ENCODE results near the gene SLC2A4.

The SLC2A4 gene

DNA sequence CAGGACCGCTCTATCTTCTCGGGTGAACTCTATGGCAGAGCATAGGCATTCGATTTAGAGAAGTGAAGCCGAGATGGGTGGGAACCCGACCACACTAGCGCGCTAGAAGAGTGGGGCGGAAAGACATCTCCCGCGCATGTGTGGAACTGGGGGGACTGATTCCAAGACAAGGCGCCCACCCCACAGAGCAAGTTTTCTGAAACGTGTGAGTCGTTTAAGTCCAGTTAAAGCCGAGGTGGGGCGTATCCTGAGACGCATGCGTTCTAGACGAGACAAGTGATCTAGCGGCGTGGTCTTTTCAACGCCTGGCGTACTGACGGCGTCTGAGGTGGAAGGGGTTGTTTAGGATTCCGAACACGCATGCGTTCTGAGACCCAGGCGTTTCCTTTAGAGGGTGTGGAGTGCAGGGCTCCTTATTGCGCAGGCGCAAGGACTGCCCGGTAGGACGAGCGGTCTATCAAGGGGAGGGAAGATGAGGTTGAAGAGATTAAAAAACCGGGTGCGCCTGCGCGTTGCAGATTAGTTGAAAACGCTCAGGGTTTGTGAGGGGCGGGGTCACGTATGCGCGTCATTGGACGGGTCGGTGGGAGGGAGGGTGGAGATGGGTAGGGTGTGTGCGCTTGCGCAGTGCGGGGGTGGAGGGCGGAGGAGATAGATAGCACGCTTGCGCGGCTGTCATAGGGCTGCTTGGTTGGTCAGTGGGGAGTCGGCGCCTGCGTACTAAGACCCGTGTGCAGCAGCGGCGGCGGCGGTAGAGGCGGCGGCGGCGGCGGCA is 25.6 kb downstream of the SLC2A4 start, which contains the start of gene EIF5A:
EIF5A (plus strand) TSS at position 718 of the 775 bp plus-strand sequence. CDS start 2,008 bp downstream, outside the sequence.
- peak; percentile 100 for DNase-seq (ENCODE audit: low spot score)

DNA sequence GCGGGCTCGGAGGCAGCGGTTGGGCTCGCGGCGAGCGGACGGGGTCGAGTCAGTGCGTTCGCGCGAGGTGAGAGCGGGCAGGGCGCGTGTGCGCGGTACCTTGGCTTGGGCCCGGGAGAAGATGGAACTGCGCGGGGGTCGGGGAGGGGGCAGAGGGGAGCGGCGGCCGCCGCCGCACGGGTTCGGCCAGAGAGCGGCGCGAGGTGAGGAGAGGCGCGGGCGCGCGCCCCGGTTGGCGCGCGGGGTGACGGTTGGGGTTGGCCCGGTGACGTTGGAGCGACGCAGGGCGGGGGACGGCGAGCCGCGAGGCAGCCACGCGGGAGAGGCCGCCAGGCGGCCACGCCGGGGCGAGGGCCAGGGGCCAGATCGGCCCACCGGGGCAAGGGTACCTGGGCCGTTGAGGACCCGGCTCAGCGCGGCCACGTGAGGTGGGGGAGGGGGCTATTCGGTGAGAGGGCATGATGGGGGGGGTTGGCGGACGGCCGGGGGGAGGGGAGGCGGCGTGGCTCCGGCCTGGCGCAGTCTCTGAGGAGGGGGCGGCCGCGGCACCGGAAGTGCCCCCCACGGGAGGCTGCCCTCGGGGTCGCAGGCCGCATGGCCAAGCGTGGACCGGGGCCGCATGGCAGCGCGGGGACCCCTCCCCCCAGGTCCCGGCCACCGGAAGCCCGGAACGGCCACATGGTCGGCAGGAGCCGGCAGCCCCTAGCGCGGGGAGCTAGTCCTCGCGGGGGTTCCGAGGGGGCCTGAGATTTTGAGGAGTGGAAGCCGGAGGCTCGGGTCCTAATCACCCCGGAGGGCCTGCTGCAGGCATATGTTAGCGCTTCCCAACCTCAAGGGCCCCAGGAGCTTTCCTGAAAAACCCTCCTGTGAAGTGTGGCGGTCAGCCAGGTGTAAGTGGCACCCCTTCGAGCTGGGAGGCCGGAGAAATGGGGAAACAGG is 26.4 kb downstream of the SLC2A4 start:
- DNase-seq (ENCODE audit: low spot score): peak; percentile 43

DNA sequence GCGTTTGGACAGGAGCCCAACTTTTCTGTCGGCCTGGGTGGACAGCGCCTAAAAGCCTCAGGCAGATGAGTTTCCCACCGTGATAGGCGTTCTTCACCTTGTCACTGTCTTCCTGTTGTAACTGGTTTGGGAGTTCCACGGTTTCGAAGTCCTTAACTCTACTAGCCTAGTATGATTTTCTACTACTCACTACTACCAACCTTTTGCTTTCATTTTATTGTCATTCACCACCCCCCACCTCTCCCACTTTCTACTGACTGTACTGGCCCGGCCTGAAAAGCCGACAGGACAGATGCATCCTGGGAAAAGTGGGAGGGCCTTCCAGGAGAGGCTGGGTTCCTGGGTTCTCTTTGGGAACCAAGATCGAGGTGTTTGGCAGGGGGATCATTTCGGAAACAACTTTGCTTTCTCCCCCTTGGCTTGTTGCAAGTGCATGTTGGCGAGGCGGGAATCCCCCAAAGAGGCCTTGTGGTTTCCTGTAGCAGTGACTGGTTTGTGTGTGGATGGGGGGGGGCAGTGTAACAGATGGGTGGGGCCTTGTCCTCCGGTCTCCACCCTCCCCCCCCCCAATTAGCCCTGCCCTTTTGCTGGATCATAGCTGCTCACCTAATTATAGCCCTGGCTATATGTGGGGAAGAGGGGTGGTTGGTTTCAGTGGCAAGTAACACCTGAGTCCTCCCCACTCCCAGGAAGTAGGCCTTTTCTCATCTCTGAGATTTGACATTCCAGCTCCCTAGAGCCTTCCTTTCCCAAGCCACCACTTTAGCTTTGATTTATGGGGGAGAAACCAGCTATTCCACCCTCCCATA is 27.3 kb downstream of the SLC2A4 start:
- peak; percentile 82 for DNase-seq (ENCODE audit: low spot score)

DNA sequence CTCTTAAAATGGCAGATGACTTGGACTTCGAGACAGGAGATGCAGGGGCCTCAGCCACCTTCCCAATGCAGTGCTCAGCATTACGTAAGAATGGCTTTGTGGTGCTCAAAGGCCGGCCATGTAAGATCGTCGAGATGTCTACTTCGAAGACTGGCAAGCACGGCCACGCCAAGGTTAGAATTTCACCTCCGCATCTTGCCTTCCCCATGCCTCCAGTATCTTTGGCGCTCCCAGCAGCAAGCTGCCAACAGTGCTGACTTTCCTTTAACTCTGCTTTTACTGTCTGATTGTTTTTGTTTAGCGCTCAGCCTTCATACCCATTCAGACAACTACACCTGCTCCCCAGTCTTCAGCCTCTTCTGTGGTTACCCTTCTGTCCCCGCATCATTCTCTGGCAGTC is 28.1 kb downstream of the SLC2A4 start:
- no peak for DNase-seq (ENCODE audit: low spot score)

DNA sequence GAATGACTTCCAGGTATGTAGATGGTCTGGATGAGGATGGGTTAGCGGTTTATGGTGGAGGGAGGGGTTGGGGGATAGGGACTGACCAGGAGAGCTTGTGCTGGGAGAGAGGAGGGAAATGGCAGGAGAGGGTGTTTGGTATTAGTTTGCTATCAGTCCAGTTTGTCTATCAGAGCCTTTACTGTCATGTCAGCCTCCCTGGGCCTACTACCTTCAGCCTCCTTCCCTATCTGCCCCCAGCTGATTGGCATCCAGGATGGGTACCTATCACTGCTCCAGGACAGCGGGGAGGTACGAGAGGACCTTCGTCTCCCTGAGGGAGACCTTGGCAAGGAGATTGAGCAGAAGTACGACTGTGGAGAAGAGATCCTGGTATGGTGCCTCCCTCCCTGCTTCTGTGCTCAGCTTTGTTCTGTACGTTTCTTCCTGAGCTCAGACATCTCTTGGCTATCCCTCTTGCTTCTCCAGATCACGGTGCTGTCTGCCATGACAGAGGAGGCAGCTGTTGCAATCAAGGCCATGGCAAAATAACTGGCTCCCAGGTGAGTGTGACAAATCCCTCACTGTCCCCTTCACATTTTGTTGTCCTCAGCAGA is 29.7 kb downstream of the SLC2A4 start:
- DNase-seq (ENCODE audit: low spot score): no peak

DNA sequence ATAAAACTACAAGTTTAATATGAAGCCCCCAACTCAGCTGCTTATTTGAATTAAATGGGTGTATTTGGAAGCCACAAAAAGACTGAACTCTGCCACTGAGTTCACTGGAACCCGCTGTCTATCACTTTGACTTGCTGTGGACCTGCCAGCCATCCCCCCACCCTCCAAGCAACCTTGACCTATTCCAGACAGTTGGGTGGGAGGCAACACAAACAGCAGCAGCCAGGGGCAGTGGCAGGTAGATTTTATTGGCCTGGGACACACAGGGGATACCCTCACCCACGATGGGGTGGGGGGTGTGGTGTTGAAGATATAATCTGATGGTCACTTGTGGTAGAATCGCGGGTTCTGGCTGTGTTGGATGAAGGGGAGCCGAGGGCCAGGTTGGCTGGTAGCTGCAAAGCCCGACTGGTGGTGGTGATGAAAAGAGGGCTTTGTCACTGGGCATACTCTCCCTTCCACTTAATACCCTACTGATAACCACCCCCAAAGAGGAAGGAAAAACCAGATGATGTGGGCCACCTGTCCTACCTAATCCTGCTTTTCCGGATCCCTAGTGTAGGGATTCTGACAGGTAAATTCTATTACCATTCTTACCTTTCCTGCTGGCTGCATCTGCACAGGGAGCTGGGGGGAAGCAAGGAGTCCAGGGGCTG is 31.0 kb downstream of the SLC2A4 start:
- DNase-seq (ENCODE audit: low spot score): no peak

DNA sequence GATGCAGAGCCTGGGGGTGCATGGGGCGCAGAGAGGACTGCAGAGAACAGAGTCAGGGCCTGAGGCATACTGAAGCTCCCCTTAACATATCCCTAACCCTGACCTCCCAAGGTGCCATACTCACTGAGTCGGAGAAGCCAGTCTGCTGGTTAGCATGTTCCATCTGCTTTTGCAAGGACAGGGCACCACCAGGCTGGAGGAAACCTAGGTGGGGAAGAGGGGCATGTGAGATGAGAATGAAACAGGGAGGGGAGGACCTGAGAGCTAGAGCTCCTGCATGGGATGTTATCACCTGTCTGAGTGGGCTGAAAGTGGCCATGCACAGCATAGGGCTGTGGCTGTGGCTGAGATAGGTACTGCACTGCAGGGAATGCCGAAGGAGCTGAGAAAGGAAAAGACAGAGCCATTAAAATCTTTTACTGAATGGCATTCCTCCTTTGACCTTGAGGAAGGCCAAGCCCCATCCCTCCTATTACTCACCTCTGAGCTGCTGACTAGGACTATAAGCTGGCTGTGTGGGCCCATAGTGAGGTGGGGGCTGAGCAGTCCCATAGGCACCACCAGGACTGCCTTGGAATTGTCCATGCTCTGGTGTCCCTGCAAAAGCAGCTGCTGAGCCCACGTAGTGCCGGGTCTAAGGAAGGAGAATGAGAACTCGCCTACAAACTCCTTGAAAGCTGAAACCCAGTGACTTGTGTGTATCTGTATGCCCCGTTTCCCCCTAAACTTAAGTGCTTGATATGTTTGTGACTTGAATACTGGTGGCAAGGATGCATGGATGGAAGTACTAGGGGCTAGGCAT is 31.8 kb downstream of the SLC2A4 start:
- no peak for DNase-seq (ENCODE audit: low spot score)

DNA sequence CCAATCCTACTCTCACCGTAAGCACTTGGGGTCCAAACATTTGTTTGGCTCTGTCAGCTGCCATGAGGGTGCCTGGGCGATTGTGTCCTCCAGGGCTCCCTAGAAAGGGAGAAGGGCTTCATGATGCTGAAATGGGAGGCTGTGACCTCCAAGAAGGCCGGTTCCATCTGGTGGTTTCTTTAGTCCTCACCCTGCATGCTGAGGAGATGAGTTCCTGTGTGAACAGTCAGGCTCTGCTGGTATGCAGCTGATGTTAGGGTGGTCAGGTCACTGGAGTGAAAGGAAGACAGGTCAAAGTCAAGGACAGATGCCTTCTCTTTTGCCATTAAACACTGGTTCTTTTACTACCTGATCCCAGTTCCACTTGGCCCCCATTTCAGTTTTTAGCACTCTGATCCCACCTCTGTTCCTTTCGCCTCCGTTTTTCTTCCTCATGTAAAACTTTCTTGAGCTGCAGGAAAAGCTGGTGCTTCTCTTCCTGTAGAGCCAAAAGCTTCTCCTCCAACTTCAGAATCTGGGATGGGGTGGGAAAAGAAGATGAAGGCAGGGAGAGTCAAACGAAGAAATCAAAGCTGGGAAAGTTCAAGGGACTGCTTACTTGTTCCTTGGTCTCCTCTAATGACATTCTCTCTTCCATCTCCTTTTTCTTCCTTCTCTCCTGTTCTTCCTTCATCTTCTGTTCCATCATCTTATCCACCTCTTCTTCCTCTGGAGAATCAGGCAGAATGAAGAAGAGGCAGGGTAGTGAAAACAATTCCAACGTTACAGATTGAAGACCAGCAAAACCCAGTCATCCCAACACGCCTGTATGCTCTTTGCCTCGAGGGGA is 32.6 kb downstream of the SLC2A4 start:
- no peak for DNase-seq (ENCODE audit: low spot score)

DNA sequence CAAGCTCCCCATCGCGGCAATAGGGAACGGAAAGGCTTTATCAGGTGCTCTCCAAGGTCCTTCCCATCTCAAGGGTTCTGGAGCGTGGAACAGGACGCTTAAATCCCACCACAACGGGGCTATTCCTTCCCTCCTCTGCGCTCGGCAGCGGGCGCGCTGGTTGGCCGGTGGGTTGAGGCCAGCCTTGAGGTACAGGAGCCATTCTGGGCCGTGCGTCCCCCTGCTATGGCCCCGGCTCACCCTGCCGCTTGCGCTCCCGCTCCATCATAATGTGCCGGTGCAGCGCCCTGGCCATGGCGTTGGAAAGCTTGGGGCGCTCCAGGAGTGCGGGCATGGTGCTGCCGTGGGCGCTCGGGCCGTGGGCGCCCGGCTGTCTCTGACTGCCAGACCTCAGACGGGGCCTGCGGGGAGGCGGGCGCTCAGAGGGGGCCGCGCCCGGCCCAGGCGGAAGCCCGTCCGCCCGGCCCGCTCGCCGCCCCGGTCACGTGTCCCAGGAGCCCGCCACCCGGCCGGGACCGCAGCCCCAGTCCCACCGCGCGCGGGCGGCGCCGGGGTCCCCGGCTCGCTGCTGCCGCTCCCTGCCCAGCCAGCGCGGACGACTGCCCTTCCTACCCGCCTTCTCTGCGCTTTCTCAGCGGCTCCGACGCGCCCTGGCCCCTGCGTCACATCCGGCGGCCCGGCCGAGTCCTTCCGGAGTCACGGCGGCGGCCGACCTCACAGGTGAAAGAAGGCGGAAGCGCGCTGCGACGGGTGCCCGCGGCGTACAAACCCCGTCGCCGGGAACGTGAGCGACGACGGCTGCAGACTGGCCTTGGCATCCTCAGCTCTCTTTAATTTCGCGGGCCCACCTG is 33.4 kb downstream of the SLC2A4 start, which contains the start of gene GPS2:
GPS2 (minus strand) TSS at position 642 of the 851 bp plus-strand sequence; CDS start at position 334, 308 bp downstream.
- peak; percentile 93 for DNase-seq (ENCODE audit: low spot score)

DNA sequence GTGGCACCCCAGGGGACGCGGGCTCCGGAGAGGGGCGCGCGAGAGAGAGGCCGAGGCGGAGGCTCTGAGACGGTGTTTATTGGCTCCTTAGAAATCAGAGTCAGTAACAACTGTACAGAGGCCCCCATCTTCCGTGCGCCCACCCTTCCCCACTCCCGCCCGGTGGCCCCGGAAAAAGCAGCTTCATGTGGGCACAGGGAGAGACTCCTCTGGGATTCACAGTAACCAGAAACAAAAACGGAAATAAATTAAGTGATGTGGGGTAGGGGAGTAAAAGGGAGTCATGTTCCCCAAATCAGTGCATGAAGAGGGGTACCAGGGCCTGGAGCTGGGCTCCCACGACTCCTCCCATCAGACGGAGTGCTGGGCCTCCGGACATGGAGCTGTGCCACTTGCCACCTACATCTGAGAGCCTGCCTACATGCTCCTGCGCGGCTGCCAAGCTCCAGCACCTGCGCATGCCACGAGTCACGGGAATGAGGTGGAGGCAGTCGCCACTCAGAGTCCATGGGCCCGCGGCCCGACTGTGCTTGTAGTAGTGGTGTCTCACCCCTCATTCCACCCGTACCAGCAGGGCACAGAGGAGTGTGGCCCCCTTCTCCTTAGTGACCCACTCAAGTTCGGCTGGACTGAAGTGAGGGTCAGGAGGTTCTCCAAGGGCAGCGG is 34.2 kb downstream of the SLC2A4 start:
- no peak for DNase-seq (ENCODE audit: low spot score)

DNA sequence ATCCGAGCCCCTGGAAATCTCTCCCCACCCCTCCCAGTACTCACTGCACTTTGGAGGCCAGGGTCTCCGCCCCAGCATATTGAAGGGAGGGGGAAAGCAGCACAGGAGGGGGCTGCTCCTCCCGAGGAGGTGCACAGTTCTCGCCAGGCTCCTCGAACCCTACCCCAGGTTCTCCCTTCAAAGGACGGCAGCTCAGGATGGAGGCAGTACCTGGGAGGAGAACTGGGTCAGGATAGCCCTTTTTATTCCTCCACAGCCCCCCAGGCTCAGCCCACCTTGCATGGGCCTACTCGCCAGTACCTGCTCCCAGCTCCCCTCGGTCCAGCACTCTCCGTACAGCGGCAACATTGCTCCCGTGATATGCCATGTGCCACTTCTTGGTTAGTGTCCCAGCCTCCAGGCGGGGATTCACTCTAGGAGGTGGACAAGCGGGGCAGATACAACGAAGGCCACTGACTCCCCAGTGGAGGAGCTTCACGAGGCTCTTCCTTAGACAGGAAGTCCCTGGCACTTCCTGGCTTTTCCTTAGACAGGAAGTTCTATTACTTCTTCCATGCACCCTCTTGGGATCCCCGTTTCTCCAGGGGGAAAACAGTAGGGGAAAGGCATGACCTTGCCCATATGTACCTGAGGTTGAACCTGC is 35.8 kb downstream of the SLC2A4 start:
- DNase-seq (ENCODE audit: low spot score): no peak

DNA sequence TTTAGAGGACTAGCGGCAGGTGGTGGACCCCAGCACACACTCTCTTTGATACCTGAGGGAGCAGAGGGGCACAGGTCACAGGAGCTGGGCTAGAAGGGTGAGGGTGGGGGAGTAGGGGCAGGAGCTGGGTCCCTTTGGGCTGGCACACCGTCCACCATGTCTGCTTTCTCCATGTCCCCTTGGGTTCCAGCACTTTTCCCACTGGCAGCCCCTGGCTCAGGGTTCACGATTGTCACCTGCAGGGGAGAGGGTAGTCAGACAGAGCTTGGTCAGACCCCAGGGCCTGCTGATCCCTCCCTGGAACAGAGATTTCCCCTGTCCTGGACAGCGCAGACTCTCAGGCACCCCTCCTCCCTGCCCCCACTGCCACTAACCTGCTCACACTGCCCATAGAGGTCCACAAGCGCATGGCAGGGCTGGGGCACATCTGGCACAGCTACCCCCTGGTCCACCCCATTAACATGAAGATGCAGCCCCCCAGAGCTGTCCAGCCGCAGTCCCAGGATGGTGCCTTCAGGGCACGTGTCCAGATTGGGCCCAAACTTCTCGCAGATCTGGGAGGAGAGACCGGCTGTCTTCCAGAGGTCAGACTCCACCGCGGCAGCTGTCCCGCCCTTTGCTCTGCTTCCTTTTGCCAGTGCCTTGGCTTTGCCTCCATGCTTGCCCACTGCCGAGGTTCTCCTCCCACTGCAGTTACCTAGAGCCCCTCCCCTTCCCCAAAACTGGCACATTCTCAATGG is 36.8 kb downstream of the SLC2A4 start:
- no peak for DNase-seq (ENCODE audit: low spot score)

DNA sequence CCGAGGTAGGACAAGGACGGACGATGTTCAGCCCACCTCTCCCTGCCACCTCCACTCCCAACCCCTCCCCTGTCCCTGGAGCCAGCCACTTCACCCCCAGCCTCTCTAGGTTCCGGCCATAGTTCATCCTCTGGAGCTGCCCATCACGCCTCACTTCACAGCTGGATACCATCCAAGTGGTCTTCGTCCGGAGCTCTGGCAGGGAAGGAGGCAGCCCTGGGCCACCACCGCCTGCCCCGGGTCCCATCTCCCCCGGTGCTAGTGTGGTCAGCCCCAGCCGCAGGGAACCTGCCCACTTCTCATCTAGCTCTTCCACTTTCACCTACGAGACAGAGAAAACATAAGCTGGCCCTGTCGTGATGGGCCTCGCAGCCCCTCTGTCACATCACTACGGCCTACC is 39.9 kb downstream of the SLC2A4 start:
- no peak for DNase-seq (ENCODE audit: low spot score)

DNA sequence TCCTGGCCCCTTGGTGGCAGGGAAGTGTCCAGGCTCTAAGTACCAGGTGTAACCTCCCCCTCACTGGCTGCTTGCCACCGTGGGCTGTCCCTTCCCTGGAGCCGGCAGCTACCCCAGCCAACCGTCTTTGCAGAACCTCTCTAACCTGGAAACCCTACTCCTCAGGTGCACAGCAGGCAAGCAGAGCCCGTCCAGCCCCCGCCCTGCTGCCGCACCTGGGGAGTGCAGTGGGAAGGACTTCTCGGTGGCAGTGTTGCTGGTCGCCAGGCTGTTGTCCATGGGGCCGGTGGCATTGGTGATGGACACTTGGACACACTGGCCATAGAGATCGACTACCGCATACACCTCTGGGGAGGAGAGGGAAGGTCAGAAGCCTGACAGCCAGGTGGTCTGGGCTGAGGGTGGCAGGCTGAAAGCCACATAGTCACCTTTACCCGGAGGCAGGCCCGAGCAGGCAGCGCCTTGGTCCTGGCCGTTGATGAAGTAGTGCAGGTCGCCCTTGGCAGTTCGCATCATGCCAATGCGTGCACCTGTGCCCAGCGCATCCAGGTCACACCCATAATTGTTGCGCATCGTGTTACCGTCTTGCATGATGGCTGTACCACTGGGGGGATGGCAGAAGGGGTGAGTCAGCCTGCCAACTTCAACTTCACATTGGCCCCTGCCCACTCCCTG is 41.1 kb downstream of the SLC2A4 start:
- no peak for DNase-seq (ENCODE audit: low spot score)

DNA sequence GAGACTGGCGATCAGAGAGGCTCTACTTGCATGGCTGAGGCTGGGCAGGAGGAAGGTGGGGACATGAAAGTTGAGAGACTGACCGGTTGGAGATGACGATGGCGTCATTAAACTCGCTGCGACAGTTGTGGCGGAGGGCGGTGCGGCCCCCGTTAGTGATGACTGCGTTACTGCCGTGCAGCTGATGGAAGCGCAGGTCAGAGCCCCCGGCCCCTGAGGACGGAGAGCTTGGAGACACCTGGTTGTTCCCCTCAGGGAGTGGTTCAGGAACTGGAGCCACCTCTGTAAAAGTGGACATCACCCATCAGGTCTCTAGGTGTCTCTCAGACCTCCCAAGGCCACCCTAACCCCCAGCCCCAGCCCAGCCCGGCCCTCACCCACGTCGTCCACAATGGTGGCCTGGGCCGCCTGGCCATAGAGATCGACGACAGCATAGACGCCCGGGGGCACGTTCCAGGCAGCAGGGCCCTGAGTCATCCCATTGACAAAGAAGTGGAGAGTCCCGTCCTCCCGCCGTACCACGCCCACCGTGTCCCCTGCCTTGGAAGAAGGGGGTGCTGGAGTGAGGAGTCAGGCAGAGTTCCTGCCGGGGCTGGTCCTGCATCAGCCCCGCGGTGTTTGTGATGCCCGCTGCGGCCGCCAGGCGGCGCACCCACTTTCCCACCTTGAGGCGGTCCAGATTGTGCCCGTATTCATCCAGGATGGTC is 42.4 kb downstream of the SLC2A4 start:
- DNase-seq (ENCODE audit: low spot score): peak; percentile 59

Data from activated CD4-positive, alpha-beta T cell treated with anti-CD3 and anti-CD28 coated beads, Interleukin-2, Interleukin-4, amounts not matched to agents 100 ng/mL and 50 ng/mL, durations not matched to agents 16 hours and 8 hours (primary cell).